HCEC 1CT (cell line): ENCODE data around the gene SOX10.

ENCODE experiments used
- DNase-seq: peaks from one replicate; pipeline ENCODE4 v3.0.0-alpha.2; 2017

The SOX10 gene

DNA sequence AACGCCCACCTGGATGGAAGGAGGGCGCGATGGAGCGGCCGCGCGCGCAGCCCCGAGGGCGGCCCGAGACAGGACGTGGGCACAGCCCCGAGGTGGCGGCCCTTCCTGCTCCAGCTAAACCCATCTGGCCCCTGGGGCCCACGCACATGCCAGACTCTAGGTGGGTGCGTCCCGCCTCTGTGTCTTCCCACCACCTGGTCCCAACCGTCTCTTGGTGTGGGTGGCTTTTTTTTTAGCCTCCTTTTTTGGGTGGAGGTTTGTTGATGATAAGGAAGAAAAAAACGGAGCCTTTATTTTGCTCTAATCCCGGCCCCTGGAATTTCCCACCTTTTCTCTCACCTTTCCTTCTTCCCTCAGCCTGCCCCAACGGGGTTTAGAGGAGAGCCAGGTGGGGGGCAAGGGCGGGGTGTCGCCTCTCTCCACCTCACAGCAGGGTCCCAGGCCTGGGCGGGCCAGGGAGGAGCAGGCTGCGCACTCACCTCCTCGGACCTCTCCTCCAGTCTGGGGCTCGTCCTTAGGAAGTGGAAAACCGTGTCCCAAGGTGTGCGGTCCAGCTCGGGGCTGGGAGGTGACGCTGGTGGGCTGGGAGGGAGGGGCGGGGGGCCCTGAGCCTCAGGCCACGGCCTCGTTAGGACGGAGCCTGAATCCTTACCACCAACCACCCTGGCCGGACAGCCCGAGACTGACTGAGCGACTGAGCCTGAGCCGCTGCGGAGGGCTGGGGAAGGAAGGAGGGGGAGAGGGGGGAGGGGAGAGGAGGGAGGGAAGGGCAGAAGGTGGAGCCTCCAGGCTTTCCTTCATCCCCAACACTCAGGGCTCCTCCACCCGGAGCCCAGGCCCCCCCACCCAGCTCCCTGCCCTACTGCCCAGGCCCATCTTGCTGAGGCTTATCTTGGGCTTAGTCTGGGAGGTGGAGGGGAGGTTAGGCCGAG is at the start of gene SOX10:
Gene SOX10, minus strand, starts transcription at position 696 of the 932 bp plus-strand sequence. CDS start 771 bp downstream, outside the sequence.
- no peak for DNase-seq

DNA sequence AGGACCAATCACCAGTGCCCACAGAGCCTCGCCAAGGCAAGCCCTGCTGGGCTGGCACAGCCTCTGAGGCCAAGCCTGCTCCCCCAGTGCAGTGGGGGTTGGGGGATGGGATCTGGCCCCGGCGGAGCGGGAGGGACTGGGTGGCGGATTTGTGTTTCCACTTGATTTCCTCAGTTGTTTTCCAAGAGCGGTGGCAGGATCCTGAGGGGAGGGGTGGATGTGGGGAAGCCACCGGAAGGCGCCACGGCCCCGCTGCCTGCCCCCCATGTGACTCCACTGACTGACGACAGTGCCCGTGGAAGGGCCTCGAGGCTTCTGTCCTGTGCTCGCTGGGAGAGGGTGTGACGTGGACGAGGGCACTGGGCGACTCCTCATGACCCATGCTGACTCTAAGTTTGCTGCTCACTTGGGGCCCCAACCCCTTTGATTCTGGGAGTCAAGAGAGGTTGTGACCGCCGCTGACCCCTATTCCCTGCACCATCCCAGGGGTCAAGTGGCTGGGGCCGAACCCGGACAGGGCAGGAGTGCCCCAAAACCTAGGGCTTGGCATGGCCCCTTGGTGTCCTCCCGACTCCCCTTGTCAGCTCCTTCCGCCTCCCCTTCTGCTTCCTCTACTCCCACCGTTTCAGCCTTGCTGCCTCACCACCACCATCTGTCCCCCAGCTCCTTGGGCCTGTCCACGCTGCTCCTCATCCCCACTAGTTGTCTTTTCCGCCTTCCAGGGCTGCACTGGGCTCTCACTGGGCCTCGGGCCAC is 49.3 kb upstream of the SOX10 start:
- DNase-seq = no peak

DNA sequence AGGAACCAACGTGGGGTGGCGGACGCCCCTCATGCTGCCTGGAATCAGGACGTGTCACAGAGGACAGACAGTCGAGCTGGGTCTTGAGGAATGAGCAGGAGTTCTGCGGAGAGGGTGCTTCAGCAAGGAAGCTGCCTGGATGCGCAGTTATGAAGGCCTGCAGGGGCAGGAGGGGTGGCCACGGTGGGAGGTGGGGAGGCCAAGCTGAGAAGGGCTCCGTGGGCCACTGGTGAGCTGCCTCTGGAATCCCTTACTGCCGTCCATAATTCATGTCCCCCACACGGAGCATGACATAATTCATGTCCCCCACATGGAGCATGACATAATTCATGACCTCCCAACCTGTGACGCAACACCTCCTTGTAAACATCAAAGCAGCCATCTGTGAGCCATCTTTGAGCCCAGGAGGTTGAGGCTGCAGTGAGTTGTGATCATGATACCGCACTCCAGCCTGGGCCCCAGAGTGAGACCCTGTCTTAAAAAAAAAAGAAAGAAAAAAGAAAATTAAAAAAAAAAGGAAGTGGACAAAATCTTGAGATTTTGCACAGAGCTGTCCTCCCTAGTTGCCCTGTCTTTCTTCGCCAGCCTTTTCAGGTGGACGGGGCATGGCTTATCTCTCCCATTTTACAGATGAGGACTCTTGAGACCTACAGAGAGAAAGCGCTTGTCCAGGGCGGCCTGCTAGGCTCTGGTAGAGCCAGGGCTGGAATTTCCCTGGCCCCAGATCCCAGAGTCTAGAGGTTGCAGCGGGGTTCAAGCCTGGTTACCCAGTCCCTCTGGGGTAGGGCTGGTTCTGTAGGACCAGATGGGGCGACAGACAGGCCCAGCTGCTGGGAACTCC is 48.5 kb upstream of the SOX10 start:
- peak; percentile 78 for DNase-seq

DNA sequence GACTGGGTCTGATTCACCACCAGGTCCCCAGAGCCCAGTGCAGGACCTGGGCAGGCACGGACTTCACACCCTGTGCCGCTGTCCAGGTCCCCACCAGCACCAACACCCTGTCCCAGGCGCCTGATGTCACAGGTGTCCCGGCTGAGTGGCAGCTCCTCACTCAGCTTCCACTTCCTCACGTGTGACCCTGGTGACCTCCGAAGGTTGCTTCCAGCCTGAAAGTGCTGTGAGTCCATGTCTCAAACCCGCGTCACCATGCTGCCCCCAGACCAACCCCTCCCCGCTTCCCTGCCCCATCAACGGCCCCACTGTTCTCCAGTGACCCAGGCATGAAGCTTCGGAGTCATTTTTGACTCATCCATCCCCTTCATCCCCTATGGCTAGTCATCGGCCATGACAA is 47.1 kb upstream of the SOX10 start:
- DNase-seq = no peak

DNA sequence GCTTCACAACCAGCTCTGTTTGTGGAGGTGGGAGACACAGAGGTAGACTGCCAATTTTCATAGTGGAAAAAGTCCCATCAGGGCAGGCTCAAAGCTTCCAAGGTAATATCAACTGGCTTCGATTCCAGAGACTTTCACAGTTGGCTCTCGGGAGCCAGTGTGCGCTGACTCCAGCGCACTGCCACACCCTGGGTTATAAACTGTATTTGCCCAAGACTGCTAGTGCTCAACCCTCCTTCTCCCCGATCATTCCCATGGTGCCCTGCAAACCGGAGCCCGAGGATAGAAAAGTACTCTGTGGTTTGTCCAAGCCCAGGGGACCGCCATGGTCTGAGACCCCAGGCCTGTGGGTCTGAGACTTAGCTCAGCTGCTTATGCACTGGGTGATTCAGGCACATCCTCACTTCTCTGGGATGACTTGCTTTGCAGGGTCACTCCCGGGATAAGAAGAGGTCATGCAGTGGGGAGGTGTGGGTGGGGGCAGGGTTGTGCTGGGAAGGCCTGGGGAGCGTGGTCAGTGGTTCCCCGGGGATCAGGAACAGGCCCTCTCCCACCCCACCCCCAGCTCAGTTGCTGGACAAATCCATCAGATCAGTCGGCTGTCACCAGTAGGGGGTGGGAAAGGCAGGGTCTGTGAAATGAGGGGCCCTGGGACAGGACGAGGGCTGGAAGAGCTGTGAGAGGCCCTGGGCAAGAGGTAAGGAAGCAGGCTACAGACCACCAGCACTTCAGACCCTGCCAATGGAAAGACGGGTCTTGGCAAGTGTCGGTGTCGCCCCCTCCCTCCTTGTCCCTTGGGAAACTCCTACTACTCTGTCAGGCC is 46.2 kb upstream of the SOX10 start:
- DNase-seq = no peak

DNA sequence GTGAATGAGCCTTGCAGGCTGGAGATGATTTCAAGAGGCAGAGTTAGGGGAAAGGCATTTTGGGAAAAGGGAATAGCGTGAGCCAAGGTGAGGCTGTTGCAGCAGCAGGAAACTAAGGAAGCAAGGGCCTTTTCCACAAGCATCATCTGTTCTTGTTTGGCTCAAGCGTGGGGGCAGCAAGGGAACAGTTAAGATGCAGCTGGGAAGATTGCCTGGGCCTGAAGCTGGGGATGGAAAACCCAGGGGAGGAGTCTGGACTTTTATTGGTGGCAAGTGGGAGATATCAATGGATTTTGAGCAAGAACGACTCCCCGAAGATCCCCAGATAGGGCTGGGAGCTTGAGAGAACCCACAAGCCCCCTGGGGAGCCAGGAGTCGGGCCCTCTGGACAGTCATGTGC is 45.5 kb upstream of the SOX10 start:
- DNase-seq = no peak

DNA sequence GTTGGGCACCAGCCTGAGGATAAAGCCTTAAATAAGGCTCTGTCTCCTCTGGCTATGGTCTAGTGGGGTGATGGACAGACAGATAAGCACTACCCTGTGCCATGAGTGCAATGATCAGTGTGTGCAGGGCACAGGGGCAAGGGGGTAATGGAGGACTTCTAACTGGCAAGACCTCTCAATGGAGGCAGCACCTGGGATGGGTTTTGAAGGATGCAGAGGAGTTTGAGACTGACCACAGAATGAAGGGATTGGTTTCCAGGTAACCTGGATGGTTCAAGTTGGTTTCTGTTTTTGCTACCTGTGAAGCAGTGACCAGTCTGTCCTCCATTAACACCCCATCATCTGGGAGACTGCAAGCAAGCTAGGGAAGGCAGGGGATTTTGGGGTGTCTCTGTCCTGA is 45.0 kb upstream of the SOX10 start:
- no peak for DNase-seq

DNA sequence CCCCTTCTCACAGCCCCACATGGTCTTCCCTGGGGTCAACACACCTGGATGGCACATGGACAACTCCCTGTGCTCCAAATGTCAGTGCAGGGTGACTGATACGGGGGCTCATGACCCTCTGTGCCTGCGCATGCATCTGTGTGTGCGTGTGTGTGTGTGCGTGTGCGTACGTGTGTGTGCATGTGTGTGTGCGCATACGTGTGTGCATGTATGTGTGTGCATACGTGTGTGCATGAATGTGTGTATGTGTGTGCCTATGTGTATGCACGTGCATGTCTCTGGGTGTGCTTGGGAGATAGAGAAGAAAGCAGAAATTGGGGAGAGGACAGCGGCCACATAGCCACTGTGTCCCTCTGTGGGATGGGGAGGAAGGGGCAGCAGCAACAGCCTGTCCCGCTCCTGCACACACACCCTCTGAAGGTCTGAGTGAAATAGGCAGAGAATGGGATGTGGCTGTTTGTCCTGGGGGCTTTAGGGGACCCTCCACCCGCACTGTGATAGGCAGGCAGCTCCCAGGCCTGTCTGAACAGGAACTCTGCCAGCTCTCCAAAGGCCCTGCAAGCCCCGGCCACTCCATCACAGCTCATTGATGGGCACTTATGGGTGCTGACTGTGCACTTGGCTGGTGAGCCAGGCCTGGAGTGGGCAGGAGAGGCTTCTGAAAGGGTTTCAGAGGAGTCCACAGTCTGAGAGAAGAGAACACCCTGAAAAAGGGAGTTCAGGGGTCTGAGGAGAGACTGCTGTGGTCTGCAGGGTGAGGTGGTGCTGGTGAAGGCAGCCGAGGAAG is 44.2 kb upstream of the SOX10 start:
- no peak for DNase-seq

DNA sequence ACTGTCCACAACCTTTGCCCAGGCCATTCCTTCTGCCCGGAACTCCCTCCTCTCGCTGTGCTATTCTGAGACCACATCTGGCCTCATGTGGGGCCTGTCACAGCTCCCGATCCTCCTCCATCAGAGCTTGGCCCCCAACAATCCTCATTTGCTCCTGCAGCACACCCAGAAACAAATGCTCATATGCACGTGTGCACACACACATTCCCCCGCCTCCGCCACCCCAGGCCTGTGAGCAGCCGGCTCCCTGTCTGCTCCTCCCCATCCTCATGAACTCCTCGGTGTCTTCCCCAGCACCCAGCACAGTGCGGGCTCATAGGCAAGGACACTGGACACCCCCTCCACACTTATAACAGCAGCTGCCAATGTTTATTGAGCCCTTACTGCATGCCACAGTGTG is 43.1 kb upstream of the SOX10 start:
- no peak for DNase-seq

DNA sequence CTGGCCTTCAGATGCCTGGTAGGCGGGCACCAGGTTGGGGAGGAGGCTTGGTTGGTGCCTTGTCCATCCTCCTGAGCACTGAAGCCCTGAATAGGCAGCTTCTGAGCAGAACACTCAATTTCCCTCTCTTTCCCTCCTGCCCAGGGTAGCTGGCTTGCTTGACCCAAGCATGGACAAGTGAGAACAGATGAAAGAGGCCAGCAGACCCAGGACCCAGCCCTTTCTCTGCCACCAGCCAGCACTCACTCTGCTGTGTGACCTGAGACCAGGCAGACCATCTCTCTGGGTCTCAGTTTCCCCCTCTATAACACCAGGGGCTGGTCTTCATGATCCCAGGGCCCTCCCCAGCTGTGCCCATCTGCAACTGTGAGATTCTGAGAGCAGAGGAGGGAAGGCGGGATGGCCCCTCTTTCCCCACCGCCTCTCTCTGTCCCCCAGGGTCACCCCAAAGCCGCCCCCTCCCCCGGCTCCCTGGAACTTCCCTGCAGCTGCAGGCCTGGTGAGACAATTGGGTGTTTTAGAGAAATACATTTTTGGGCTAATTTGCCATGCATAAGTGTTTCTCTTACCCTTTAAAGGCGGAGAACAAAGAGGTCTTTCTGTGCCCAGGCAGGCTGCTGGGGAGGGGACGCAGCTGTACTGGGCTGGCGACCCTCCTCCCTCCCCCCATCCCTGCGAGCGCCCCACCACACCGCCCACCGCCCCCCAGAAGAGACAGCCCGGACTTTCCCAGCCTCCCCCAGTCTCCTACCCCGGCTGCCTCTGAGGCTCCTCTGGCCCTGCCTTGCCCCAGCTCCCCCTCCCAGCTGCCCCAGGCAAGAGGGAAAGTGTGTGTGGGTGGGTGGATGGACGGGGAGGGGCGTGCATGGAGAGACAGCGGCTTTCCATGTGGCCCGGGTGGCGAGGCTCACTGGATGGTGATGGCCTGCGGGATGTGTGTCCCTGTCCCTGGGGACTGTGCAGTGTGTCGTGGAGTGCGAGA is 42.1 kb upstream of the SOX10 start:
- DNase-seq = no peak

DNA sequence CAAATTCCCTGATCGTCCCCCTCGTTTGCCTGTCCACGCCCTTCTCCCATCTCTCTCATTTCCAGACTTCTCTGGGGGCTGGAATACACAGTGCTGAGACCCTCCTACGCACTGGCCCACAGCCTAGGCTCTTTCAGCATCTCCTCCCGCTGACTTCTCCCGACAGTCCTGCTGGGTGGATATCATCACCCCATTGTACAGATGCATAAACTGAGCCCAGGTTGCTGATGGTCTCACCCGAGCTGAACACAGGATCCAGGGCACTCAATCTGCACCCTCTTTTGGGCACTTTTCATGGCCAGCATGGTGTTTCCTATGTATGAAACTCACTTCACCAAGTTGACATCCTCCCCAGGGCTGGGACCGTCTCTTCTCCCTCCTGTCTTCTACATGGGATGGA is 41.2 kb upstream of the SOX10 start:
- DNase-seq = no peak

DNA sequence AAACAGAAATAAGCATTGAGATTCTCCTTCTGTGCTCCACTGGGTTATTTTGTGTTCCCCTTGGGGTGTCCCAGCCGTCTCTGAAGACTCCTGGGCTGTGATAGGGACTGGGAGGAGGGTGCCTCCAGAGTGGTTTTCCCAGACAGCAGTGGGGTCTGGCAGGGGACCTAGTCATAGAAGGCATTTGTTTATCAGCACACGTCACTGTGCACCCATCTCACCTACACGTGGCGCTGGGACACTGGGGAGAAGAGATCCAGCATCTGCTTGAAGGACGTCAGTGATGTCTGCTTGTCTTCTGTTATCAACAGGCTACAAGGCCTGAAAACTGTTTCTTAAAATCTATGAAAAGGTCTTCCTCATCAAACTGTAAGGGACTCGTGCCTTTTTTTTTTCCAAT is 38.7 kb upstream of the SOX10 start:
- no peak for DNase-seq

DNA sequence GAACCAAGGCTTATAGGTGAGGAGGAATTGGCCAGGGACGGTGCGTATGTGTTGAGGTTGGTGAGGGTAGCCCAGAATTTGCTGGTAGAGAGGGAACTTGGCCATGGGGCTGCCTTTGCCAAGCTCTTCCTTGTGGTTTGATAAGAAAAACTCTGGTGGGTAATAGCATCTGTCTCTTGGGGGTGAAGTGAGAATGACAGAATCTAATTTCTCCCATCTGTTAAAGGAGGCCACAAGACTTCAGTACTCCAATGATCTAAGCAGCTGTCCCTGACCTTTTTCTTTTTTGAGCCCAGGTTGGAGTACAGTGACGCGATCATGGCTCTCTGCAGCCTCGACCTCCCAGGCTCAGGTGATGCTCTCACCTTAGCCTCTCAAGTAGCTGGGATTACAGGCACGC is 36.9 kb upstream of the SOX10 start:
- DNase-seq = no peak

DNA sequence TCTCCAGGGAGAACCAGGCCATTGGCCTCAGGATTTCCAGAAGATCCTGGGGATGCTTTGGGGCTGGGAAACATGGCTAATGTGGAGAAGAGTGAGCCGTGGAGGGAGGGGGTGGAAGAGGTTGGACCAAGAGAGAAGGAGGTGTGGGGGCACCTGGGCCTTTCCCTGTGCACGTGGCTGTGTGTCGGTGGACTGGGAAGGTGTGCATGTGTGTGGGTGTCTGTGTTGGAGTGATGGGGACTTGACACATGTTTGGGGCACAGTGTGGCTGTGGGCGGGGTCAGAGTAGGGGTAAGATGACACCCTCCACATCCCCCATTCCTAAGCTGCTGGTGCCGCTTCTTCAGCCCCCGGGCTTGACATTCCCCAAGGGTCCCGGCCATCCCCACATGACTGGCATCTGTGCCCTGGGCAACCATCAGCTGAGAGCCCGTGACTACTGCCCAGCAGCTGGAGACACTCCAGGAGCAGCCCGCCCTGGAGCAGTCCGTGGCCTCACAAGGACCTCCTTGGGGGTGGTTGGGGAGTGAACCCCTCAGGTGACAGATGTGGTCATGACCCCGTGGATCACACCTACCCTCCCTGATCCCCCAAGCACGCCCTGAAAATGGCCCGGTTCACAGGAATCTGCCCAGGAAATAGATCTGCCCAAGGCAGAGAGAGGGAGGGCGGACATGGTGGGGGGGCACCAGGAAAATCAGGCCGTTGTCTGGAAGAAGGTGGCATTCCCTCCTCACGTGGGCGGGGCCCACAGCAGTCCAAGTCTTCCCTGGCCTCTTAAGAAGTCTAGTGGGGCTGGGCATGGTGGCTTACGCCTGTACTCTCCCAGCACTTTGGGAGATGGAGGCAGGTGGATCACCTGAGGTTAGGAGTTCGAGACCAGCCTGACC is 34.8 kb upstream of the SOX10 start:
- no peak for DNase-seq

DNA sequence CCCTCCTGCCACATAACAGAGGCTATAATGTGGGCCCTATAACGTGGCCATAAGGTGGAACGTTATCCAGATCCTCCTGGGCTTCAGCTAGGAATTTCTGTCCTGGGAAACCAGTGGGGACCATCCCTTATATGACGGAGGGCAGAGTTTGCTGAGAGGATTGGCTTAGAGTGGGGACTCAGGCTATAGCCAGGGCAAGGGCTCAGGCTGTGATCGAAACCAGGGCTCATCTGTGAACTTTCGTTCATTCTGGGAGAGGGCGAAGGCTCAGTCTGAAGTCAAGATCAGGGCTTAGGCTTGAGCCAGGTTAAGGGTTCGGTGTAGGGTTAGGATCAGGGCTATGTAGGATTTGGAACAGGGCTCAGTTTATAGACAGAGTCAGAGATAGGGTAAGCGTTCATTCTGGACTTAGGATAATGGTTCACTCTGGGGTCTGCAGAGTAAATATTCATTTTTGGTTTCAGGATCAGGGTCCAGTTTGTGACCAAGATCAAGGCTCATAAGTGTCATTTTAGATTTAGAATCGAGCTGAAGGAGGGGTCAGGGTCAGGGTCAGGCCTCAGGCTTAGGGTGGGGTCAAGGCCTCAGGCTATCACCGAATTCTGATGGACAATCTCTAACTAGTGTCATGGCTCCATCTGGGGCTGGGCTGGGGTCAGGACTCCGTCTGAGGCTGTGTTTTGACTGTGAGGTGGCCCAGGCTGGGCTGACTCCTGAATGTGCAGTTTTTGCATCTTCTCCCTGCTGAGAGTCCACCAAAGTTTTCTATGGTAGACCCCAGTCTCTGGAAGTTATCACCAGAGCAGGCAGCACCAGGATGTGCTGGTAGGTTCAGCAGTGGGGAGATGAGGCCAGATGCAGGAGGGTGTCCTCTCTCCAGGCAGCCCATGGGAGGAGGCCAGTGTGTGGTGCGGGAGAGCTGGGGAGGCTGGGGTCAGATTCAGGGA is 33.9 kb upstream of the SOX10 start:
- DNase-seq = no peak

DNA sequence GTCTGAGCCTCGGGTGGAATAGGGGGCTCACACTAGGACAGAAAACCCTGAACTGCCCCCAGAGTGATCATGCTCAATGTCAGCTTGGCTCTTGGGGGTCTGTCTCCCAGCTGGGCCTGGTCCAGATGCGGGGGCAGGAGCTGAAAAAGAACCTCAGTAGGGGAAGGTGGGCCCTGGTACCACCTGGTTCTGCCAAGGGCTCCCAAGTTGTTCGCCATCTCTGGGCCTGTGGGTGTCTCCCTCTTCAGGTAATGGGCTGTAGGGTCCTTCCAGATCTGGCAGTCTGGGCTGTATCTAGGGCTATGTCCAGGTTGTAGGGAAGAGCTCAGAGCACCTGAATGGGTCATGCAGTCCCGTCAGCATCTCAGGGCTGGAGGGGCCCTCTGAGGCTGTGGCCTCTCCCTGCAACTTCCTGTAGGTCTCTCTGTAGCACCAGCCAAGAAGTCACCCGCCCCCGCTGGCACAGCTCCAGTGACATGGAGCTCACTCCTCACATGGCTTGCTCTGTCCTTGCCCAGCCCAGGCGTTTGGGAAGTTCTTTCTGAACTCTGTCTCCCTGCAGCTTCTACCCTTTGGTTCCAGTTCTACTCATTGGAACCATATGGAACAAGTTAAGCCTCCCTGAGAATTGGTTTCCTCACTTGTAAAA is 33.0 kb upstream of the SOX10 start:
- DNase-seq = no peak
